Retinal pigment epithelial cell (primary cell): ENCODE data around the gene TGFB2.

Source experiments
- DNase-seq: peaks from one replicate; pipeline ENCODE4 v3.0.0-alpha.2; 2010; ENCODE audit warnings: low read depth
- H3K4me3 ChIP-seq: 2 replicates; pipeline ENCODE4 v1.5.1; 2011; ENCODE audit warnings: mild to moderate bottlenecking, low read length, control low read depth, moderate library complexity
- CTCF ChIP-seq: conservative IDR thresholded peaks from 2 replicates; pipeline ENCODE4 v1.5.1; 2011; ENCODE audit warnings: low read depth, low read length, control low read depth, inconsistent platforms

TGFB2 gene

GRCh38 chr1:218346391-218347204, 1.5 kb downstream of the TGFB2 start:
- DNase-seq = no peak
- peak; percentile 1 for TF ChIP-seq CTCF
- H3K4me3 ChIP-seq = peak overlapping the region; percentile 90

- peak overlapping the region; percentile 90 for H3K4me3 ChIP-seq
- DNase-seq = no peak
- TF ChIP-seq CTCF = no peak
These were observed 2.2 kb downstream of the TGFB2 start for GRCh38 chr1:218347336-218347722.

DNA sequence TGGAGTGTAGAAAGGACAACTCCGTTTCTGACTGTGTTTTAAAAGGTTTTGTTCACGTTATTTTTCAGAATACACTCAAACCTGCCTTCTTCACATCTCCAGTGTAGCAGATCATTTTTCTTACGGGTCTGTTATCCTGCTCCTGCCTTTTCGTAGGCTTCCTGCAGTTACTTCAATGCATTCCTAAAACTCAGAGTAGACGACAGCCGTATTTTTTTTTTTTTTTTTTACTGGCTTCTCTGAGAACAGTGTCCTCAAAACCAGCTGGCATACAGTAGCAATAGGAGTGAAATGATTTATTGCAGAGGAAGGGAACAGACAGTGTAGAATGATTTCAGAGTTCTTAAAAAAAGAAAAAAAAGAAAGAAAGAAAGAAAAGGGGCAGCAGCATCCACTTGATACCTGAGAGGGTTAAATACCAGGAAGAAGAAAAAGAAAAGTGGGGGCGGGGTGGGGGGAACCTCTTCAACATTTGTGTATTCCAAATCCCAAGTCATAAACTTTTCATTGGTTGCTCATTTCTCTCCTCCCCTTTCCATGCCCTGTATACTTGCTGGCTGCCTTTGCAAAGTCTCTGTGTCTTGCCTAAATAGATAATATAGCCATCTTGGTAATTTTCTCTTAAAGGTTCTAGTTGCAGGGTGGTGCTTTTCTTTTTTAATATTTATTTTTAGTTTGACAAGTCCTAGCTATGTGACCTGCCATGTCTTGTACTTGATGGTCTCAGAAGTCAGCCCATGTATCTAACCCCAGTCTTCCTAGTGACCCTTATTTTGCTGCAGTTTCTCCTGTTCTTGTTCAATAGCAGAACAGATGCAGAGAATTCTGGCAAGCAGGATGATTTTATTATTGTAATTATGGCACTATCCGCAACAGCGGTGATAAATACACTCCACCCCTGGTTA, 2.8 kb downstream of the TGFB2 start:
- no peak for TF ChIP-seq CTCF
- H3K4me3 ChIP-seq = peak overlapping the region; percentile 90
- DNase-seq = no peak

DNA sequence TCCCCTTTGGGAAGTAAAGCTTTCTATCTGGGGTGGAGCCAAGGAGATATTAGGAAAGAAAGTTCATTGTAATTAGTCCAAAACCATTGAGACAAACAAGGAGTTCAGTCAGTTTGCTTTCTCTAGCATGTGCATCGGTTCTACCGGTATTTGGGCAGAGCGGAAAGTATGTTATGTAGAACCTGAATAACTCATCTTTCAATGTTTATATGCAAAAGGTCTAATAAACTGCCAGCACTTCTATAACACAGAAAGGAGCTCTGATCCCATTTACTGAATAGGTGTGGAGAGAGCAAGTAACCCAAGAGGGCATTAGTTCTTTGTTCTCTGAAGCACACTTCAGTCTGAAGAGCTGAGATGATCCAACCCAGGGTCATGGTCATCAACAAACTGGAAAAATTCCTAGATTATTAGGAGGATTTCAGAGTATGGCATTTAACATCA, 3.5 kb downstream of the TGFB2 start:
- DNase-seq = no peak
- no peak for TF ChIP-seq CTCF

GRCh38 chr1:218349348-218350034, 4.4 kb downstream of the TGFB2 start:
- no peak for TF ChIP-seq CTCF
- peak overlapping the region; percentile 90 for H3K4me3 ChIP-seq
- no peak for DNase-seq

More for the DNA sequence above, 3.5 kb downstream of the TGFB2 start:
- peak overlapping the region; percentile 90 for H3K4me3 ChIP-seq

DNA sequence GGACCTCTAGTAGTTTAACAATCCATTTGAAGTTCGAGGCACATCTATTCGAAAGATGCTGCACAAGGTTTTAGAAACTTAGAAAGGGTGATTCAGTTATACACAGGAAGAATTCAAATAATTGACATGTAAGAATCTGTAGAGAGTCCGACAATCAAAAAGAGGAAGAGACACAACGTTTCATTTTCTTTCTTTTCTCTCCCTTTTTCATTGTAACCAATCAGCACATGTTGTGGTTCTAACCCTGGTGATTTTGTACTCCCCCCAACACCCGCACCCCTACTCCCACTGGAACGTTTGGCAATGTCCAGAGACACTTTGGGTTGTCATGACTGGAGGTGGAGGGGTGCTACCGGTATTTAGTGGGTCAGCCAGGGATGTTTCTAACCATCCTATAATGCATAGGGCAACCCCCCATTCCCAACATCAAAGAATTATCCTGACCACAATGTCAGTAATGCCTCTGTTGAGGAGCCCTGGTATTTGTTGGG, 4.9 kb downstream of the TGFB2 start:
- no peak for TF ChIP-seq CTCF
- H3K4me3 ChIP-seq = peak overlapping the region; percentile 90
- no peak for DNase-seq
